Spinal cord (tissue), 10 donors: Measurements from ENCODE around the gene ADTRP. TPM values are rescaled to one million over a fixed set of nuclear protein-coding genes. Genes with fewer than 3 reads are reported as not detected.

Experiments used
- DNase-seq, 6 donors: peaks; one replicate each; pipeline versions ENCODE4 v3.0.0 to v3.0.0-alpha.2; 2013 to 2015; ENCODE audit warnings: low spot score in 6 of 6, low read depth in 4 of 6
- H3K27ac ChIP-seq: one replicate; pipeline ENCODE4 v1.5.1; 2013; ENCODE audit warnings: low read depth, low read length, control low read depth
- H3K27me3 ChIP-seq: one replicate; pipeline ENCODE4 v1.6.1; 2013; ENCODE audit warnings: low read length; ENCODE audit not compliant: control insufficient read depth, insufficient read depth
- H3K36me3 ChIP-seq: one replicate; pipeline ENCODE4 v1.6.1; 2013; ENCODE audit warnings: low read length; ENCODE audit not compliant: control insufficient read depth, insufficient read depth
- H3K4me1 ChIP-seq: one replicate; pipeline ENCODE4 v1.6.1; 2013; ENCODE audit warnings: low read length; ENCODE audit not compliant: control insufficient read depth, insufficient read depth
- H3K4me3 ChIP-seq: one replicate; pipeline ENCODE4 v1.5.1; 2013; ENCODE audit warnings: low read depth, low read length, control low read depth
- H3K9me3 ChIP-seq: one replicate; pipeline ENCODE4 v1.6.1; 2013; ENCODE audit warnings: low read length; ENCODE audit not compliant: control insufficient read depth, insufficient read depth
- WGBS: methylation state at CpG from one replicate; pipeline ENCODE4 v1.1.5; 2013; ENCODE audit warnings: missing lambda C conversion rate; ENCODE audit not compliant: insufficient coverage; 5-methylcytosine and 5-hydroxymethylcytosine counted together
- long read RNA-seq, 4 donors: transcript quantifications; one replicate each; lab custom pipeline, GENCODE V29; 2026
- polyA plus RNA-seq, 2 donors: library from polyadenylated mRNA; unstranded; fragments of 120-200 nt; gene quantifications; one replicate each; pipeline ENCODE4 v1.2.1, GENCODE V29; 2013; ENCODE audit not compliant: insufficient read length in 2 of 2
- total RNA-seq, 2 donors: library from RNA; depleted of rRNA in 1 of 2; stranded (reverse); fragments of 120-200 nt in 1 of 2; fragments of >200 nt in 1 of 2; gene quantifications; one replicate each; pipeline versions ENCODE4 v1.2.3 to v1.2.4, GENCODE V29; 2013 to 2014
- donor health status: healthy.

The ADTRP gene
- under 1 TPM in 1 of 2 donors, not detected in 1; 0.88 TPM for total RNA-seq
- polyA plus RNA-seq, result under 1 TPM; 0.38 to 0.63 TPM
- long read RNA-seq, donor 1, result 0 reads
- long read RNA-seq, donor 2, result 0 reads
- long read RNA-seq, donor 3, result 0 reads
- long read RNA-seq, donor 4, result 0 reads

- 79% methylated on average over 8 of the region's 8 CpGs for WGBS
- H3K27ac ChIP-seq, result no peak within 1 kb of the TSS
Observed at GRCh38 chr6:11778648-11779328, at the start of gene ADTRP. TSS of gene ADTRP (minus strand) at chr6:11778803. CDS start at chr6:11778759, 44 bp downstream.

GRCh38 chr6:11826779-11827178 is 48.2 kb upstream of the ADTRP start:
- no peak overlapping the region for H3K27ac ChIP-seq
- no peak overlapping the region for H3K4me3 ChIP-seq
- no peaks in the 10 kb centered on the region for H3K4me1 ChIP-seq
- DNase-seq, result no peak
- WGBS, result 95% methylated on average over 5 of the region's 8 CpGs
- H3K36me3 ChIP-seq, result no peaks in the 10 kb centered on the region
- H3K9me3 ChIP-seq, result no peaks in the 10 kb centered on the region
- H3K27me3 ChIP-seq, result no peaks in the 10 kb centered on the region

More at GRCh38 chr6:11778648-11779328, at the start of gene ADTRP:
- Histone ChIP-seq H3K4me1 (no peaks in the 10 kb centered on the region), H3K27me3 (no peaks in the 10 kb centered on the region), H3K9me3 (no peaks in the 10 kb centered on the region), H3K4me3 (no peak within 1 kb of the TSS), H3K36me3 (no peaks in the 10 kb centered on the region)
- no peak for DNase-seq

GRCh38 chr6:11824986-11825385 is 46.4 kb upstream of the ADTRP start:
- no peak for DNase-seq
- Histone ChIP-seq H3K27me3 (no peaks in the 10 kb centered on the region), H3K4me3 (no peak overlapping the region), H3K4me1 (no peaks in the 10 kb centered on the region), H3K36me3 (no peaks in the 10 kb centered on the region), H3K9me3 (no peaks in the 10 kb centered on the region), H3K27ac (no peak overlapping the region)
- no CpG with 5 or more reads among the region's 4 CpGs for WGBS

GRCh38 chr6:11822346-11822745 is 43.7 kb upstream of the ADTRP start:
- H3K27ac ChIP-seq, result no peak overlapping the region
- H3K4me1 ChIP-seq, result no peaks in the 10 kb centered on the region
- no peaks in the 10 kb centered on the region for H3K36me3 ChIP-seq
- H3K27me3 ChIP-seq, result no peaks in the 10 kb centered on the region
- H3K9me3 ChIP-seq, result no peaks in the 10 kb centered on the region
- no peak for DNase-seq
- no peak overlapping the region for H3K4me3 ChIP-seq
- WGBS, result 62% methylated on average over 5 of the region's 5 CpGs

- WGBS, result 88% methylated on average over 3 of the region's 3 CpGs
- Histone ChIP-seq H3K36me3 (no peaks in the 10 kb centered on the region), H3K4me1 (no peaks in the 10 kb centered on the region), H3K9me3 (no peaks in the 10 kb centered on the region), H3K27me3 (no peaks in the 10 kb centered on the region), H3K4me3 (no peak overlapping the region), H3K27ac (no peak overlapping the region)
- DNase-seq, result no peak
Observed at GRCh38 chr6:11821781-11822180, 43.2 kb upstream of the ADTRP start.

GRCh38 chr6:11820821-11821220 is 42.2 kb upstream of the ADTRP start:
- Histone ChIP-seq H3K4me1 (no peaks in the 10 kb centered on the region), H3K27me3 (no peaks in the 10 kb centered on the region), H3K36me3 (no peaks in the 10 kb centered on the region), H3K9me3 (no peaks in the 10 kb centered on the region), H3K27ac (no peak overlapping the region), H3K4me3 (no peak overlapping the region)
- DNase-seq, result no peak
- WGBS, result no CpG with 5 or more reads among the region's 4 CpGs

GRCh38 chr6:11819486-11819885 is 40.9 kb upstream of the ADTRP start:
- Histone ChIP-seq H3K27me3 (no peaks in the 10 kb centered on the region), H3K9me3 (no peaks in the 10 kb centered on the region), H3K4me3 (no peak overlapping the region), H3K4me1 (no peaks in the 10 kb centered on the region), H3K36me3 (no peaks in the 10 kb centered on the region), H3K27ac (no peak overlapping the region)
- DNase-seq, result no peak
- 93% methylated on average over 3 of the region's 3 CpGs for WGBS

- no peaks in the 10 kb centered on the region for H3K27me3 ChIP-seq
- H3K9me3 ChIP-seq, result no peaks in the 10 kb centered on the region
- H3K4me1 ChIP-seq, result peaks cover 6% of the 10 kb centered on the region
- WGBS, result no CpG with 5 or more reads among the region's 1 CpG
- H3K36me3 ChIP-seq, result no peaks in the 10 kb centered on the region
- H3K27ac ChIP-seq, result no peak overlapping the region
- no peak for DNase-seq
- H3K4me3 ChIP-seq, result no peak overlapping the region
Observed at GRCh38 chr6:11815231-11815630, 36.6 kb upstream of the ADTRP start.

GRCh38 chr6:11814819-11815218 is 36.2 kb upstream of the ADTRP start:
- Histone ChIP-seq H3K9me3 (no peaks in the 10 kb centered on the region), H3K27me3 (no peaks in the 10 kb centered on the region), H3K4me3 (no peak overlapping the region), H3K27ac (no peak overlapping the region), H3K36me3 (no peaks in the 10 kb centered on the region), H3K4me1 (peaks cover 10% of the 10 kb centered on the region)
- DNase-seq, result peak in 1 of 6 donors; percentile 64
- WGBS, result 88% methylated on average over 1 of the region's 4 CpGs

GRCh38 chr6:11814106-11814505 is 35.5 kb upstream of the ADTRP start:
- Histone ChIP-seq H3K4me3 (no peak overlapping the region), H3K27me3 (no peaks in the 10 kb centered on the region), H3K27ac (no peak overlapping the region), H3K36me3 (no peaks in the 10 kb centered on the region), H3K9me3 (no peaks in the 10 kb centered on the region), H3K4me1 (peaks cover 10% of the 10 kb centered on the region)
- 88% methylated on average over 2 of the region's 2 CpGs for WGBS
- no peak for DNase-seq
